GM10266 (cell line): ENCODE results near the gene AMIGO1.

Source experiments
- DNase-seq: peaks from one replicate; pipeline ENCODE4 v3.0.0; 2012; ENCODE audit errors: extremely low spot score
- CTCF ChIP-seq: IDR thresholded peaks from 2 replicates; pipeline ENCODE4 v1.5.1; 2012; ENCODE audit warnings: mild to moderate bottlenecking, low read depth; ENCODE audit not compliant: control insufficient read depth, insufficient read depth; ENCODE audit errors: missing control alignments

Gene AMIGO1

DNA sequence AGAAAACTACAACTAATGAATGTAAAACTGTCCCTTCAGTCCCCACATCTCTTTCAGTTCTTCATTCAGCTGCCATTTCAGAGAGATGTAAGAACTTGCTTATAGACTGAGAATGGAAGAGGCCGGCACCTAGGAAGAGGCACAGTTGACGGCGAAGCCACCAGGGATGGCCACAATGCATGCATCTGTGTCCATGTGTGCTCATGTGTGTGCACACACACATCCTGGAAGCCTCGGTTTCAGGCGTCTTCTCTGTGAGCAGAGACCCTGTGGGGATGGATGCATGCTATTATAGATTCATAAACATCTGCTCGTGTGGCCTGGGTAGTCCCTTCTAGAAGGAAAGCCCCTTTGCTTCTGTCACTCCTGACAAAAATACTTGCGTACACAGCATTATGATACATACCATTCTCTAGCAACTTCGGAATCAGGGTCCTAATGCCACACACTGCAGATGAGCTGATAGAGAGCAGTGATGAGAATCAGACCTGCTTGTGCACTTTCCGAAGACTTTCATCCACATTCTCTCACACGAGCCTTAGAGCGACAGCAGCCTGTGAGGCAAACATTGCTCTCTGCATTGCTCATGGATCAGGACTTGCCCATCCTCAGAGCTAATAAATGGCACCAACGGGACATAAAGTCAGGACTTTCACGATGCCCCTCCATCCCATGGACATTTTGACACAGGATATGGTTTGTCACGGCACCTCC, 17.7 kb upstream of the AMIGO1 start:
- peak; percentile 74 for DNase-seq
- TF ChIP-seq CTCF, result no peak

- no peak for DNase-seq
- TF ChIP-seq CTCF, result no peak
Observed at GRCh38 chr1:109523706-109524105, 14.2 kb upstream of the AMIGO1 start.

- no peak for DNase-seq
- no peak for TF ChIP-seq CTCF
Observed at GRCh38 chr1:109522026-109522425, 12.5 kb upstream of the AMIGO1 start.

GRCh38 chr1:109521002-109521951, 11.8 kb upstream of the AMIGO1 start:
- DNase-seq, result no peak
- TF ChIP-seq CTCF, result no peak

GRCh38 chr1:109517337-109517736, 7.8 kb upstream of the AMIGO1 start:
- no peak for DNase-seq
- TF ChIP-seq CTCF, result no peak

DNA sequence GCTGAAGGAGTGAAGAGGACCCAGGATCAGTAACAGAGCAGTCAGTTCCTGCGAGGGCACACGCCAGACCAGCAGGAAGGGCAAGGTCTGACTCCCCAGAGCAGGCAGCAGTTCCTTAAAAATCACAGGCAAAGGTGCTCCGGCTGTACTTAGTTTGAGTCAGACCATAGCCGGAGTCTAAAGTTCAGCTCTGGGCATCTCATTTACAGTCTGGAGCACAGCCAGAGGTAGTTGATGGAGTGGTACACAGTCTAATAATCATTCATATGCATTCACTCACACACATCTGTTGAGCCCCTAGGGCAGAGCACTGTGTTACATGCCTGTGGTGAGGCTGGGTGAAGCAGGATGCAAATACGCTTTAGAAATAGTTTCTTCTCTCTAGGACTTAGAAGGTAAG, 7.3 kb upstream of the AMIGO1 start:
- DNase-seq, result no peak
- no peak for TF ChIP-seq CTCF

DNA sequence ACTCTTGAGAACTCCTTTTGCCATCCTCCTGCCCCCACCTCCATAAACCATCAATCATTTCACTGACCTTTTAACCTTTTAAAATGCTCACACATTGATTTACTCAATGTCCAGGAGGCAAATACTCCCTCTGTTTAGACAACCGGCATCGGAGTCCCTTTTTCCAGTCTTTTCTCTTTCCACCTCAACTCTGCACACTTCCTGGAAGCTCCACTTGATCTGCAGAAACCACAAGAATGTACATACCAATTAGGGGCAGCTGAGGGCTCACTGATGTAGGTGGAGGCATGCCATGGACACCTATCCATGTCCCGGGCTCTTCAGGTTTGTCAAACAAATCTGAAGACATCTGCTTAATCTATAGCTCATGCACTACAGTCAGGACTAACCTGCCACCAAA, 5.3 kb upstream of the AMIGO1 start:
- no peak for DNase-seq
- no peak for TF ChIP-seq CTCF
